ENCODE data around the gene ENOX1.

DNA sequence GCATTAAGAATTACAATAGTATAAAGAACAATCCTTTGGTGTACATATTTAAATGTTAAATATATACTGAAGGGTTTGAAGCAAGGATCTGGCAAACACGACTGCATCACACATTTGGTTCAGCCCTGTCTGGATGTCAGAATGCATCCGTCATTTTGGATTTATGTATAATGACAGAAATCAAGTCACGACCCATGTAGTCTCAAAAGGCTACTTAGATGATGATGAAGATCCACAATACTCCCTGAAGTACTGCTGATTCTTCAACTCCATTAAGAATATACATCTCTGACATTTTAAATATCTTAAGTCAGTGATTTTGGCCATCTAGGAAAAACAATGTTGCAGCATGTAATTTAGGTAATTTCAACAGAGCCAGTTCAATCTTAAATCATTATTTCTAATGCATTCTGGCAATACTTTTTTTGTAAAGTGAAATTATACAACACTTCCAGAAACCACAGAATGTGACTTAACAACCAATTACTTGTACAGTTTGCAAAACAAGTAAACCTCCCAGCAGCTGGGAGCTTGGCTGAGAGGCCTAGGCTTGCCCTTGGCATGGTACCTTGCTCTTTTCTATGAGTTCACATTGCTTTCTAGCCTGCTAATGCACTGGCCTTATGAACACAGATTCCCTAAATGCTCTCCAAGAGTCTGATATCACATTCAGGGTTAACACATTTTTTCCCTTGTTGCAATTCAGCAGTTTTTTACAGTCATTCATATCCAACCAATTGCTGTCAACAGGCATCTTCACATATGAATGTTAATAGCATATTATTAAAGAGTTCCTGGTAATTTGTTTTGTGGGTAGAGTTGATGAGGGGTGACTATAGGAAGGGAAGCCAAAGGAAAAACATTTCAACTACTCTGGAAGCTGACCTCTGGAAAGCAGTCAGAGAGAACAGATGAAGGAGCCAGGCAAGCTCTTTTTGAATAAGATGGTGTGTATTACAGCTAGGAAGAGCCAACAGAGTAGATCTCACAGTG, 175.2 kb downstream of the ENOX1 start:
- TF ChIP-seq, protein P1, sequence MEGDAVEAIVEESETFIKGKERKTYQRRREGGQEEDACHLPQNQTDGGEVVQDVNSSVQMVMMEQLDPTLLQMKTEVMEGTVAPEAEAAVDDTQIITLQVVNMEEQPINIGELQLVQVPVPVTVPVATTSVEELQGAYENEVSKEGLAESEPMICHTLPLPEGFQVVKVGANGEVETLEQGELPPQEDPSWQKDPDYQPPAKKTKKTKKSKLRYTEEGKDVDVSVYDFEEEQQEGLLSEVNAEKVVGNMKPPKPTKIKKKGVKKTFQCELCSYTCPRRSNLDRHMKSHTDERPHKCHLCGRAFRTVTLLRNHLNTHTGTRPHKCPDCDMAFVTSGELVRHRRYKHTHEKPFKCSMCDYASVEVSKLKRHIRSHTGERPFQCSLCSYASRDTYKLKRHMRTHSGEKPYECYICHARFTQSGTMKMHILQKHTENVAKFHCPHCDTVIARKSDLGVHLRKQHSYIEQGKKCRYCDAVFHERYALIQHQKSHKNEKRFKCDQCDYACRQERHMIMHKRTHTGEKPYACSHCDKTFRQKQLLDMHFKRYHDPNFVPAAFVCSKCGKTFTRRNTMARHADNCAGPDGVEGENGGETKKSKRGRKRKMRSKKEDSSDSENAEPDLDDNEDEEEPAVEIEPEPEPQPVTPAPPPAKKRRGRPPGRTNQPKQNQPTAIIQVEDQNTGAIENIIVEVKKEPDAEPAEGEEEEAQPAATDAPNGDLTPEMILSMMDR (conservative IDR thresholded peaks at IDR 0.05; ENCODE audit: low read depth, low read length), result no peak
- no peak for TF ChIP-seq EZH2 (IDR thresholded peaks at IDR 0.05; ENCODE audit: low read length, unreplicated experiment)
